H1 (cell line): Measurements from ENCODE around the gene CAPZB. TPM values are rescaled to one million over a fixed set of nuclear protein-coding genes. Genes with fewer than 3 reads are reported as not detected.

ENCODE experiments used
- CTCF ChIA-PET: fragments of 300-600 bp; sonication (Branson Sonifier 250); formaldehyde crosslinking; loops from one replicate; lab custom pipeline; 2021; ENCODE audit not compliant: partially characterized antibody; lab: Charles Lee
- POLR2A ChIA-PET: fragments of 300-600 bp; sonication (Branson Sonifier 250); formaldehyde crosslinking; loops from one replicate; lab custom pipeline; 2021; ENCODE audit warnings: inconsistent platforms; ENCODE audit not compliant: partially characterized antibody; lab: Charles Lee
- DNase-seq, 2 experiments: peaks; one replicate each; pipeline versions ENCODE4 v3.0.0 to v3.0.0-alpha.2; 2010 to 2022; ENCODE audit warnings: low spot score in 2 of 2, low read depth in 1 of 2, mixed read lengths in 1 of 2
- FAIRE-seq: peaks from 2 replicates; lab custom pipeline; 2011; peaks lifted over from hg19 to GRCh38; lab: Jason Lieb, UNC
- H2AFZ ChIP-seq: 2 replicates; pipeline ENCODE4 v1.8.1; 2012; ENCODE audit warnings: low read length, inconsistent platforms
- H2AK5ac ChIP-seq: 2 replicates; pipeline ENCODE4 v1.6.1; 2013; ENCODE audit warnings: low read depth, low read length
- H2BK120ac ChIP-seq: replicated peaks from 2 replicates; pipeline ENCODE3; 2013; ENCODE audit warnings: low read depth, low read length, inconsistent platforms
- H2BK12ac ChIP-seq: 2 replicates; pipeline ENCODE4 v1.6.1; 2013; ENCODE audit warnings: low read depth, low read length
- H2BK15ac ChIP-seq: 2 replicates; pipeline ENCODE4 v1.6.1; 2013; ENCODE audit warnings: low read length
- H2BK20ac ChIP-seq: 2 replicates; pipeline ENCODE4 v1.6.1; 2013; ENCODE audit warnings: low read length
- H2BK5ac ChIP-seq: 2 replicates; pipeline ENCODE4 v1.6.1; 2013; ENCODE audit warnings: low read depth, low read length
- H3K14ac ChIP-seq: 2 replicates; pipeline ENCODE4 v1.6.1; 2013; ENCODE audit warnings: inconsistent platforms; ENCODE audit not compliant: insufficient read length
- H3K18ac ChIP-seq: 2 replicates; pipeline ENCODE4 v1.6.1; 2013; ENCODE audit warnings: low read length; ENCODE audit errors: extremely low read depth
- H3K23ac ChIP-seq: 2 replicates; pipeline ENCODE4 v1.6.1; 2013; ENCODE audit warnings: inconsistent platforms; ENCODE audit not compliant: insufficient read length
- H3K23me2 ChIP-seq: 2 replicates; pipeline ENCODE4 v1.6.1; 2013; ENCODE audit warnings: low read depth, low read length
- H3K27ac ChIP-seq: 2 replicates; pipeline ENCODE4 v1.6.1; 2011; ENCODE audit warnings: low read depth, low read length, inconsistent platforms
- H3K27me3 ChIP-seq, 4 experiments: replicated peaks in 1 of 4; 1 replicate in 1 of 4; 2 replicates in 3 of 4; pipeline versions ENCODE4 v1.6.1 to v1.8.1; 2011 to 2013; ENCODE audit warnings: low read length in 3 of 4, mild to moderate bottlenecking in 3 of 4, inconsistent platforms in 2 of 4, mixed read lengths in 2 of 4, moderate library complexity in 1 of 4; ENCODE audit not compliant: control insufficient read depth in 3 of 4, insufficient read depth in 3 of 4; ENCODE audit errors: extremely low read depth in 1 of 4
- H3K36me3 ChIP-seq, 4 experiments: 2 replicates each; pipeline versions ENCODE4 v1.6.1 to v1.8.1; 2011 to 2013; ENCODE audit warnings: mild to moderate bottlenecking in 4 of 4, low read length in 3 of 4, moderate library complexity in 2 of 4, control low read depth in 1 of 4, inconsistent platforms in 1 of 4; ENCODE audit not compliant: insufficient read depth in 4 of 4, control insufficient read depth in 2 of 4
- H3K4ac ChIP-seq: replicated peaks from 2 replicates; pipeline ENCODE3; 2013; ENCODE audit warnings: low read length, low read depth, mixed read lengths, inconsistent platforms; ENCODE audit not compliant: insufficient read length
- H3K4me1 ChIP-seq, 4 experiments: replicated peaks in 1 of 4; 1 replicate in 1 of 4; 2 replicates in 3 of 4; pipeline versions ENCODE4 v1.6.1 to v1.8.1; 2011 to 2013; ENCODE audit warnings: low read length in 3 of 4, inconsistent platforms in 2 of 4, mixed read lengths in 1 of 4; ENCODE audit not compliant: insufficient read depth in 4 of 4, control insufficient read depth in 3 of 4
- H3K4me2 ChIP-seq, 2 experiments: 2 replicates each; pipeline versions ENCODE4 v1.6.1 to v1.8.1; 2011 to 2013; ENCODE audit warnings: low read depth in 2 of 2, low read length in 2 of 2, control low read depth in 1 of 2, inconsistent platforms in 1 of 2, mild to moderate bottlenecking in 1 of 2; ENCODE audit not compliant: insufficient read depth in 1 of 2
- H3K4me3 ChIP-seq, 4 experiments: fragments of 200-600, 300-600 bp in 1 of 4; sonication (generic), shearing (Covaris generic), sonication (Bioruptor Twin) in 1 of 4; 2 replicates each; pipeline versions ENCODE4 v1.5.1 to v1.8.1; 2011 to 2016; ENCODE audit warnings: low read length in 4 of 4, low read depth in 3 of 4, control low read depth in 2 of 4, inconsistent platforms in 2 of 4, mild to moderate bottlenecking in 2 of 4, mixed read lengths in 1 of 4, moderate library complexity in 1 of 4; ENCODE audit not compliant: insufficient read depth in 2 of 4; ENCODE audit errors: extremely low read depth in 1 of 4
- H3K56ac ChIP-seq: replicated peaks from 2 replicates; pipeline ENCODE3; 2013; ENCODE audit warnings: low read depth, mild to moderate bottlenecking, mixed read lengths, low read length, inconsistent platforms; ENCODE audit not compliant: insufficient read length
- H3K79me1 ChIP-seq: 2 replicates; pipeline ENCODE4 v1.6.1; 2013; ENCODE audit warnings: low read depth, low read length, control low read depth
- H3K79me2 ChIP-seq, 2 experiments: 2 replicates each; pipeline versions ENCODE4 v1.6.1 to v1.8.1; 2012 to 2013; ENCODE audit warnings: low read length in 2 of 2, mild to moderate bottlenecking in 2 of 2, inconsistent platforms in 1 of 2; ENCODE audit not compliant: insufficient read depth in 2 of 2, control insufficient read depth in 1 of 2
- H3K9ac ChIP-seq, 4 experiments: replicated peaks in 1 of 4; 1 replicate in 1 of 4; 2 replicates in 3 of 4; pipeline versions ENCODE4 v1.6.1 to v1.8.1; 2011 to 2013; ENCODE audit warnings: low read depth in 3 of 4, low read length in 3 of 4, control low read depth in 2 of 4, mild to moderate bottlenecking in 2 of 4, moderate library complexity in 2 of 4, inconsistent platforms in 1 of 4; ENCODE audit errors: extremely low read depth in 1 of 4
- H3K9me3 ChIP-seq, 2 experiments: 2 replicates each; pipeline versions ENCODE4 v1.6.1 to v1.8.1; 2012 to 2013; ENCODE audit warnings: mild to moderate bottlenecking in 2 of 2, moderate library complexity in 2 of 2, control low read depth in 1 of 2, inconsistent platforms in 1 of 2, low read depth in 1 of 2, low read length in 1 of 2, mixed read lengths in 1 of 2; ENCODE audit not compliant: insufficient read depth in 2 of 2
- H4K20me1 ChIP-seq, 2 experiments: replicated peaks in 1 of 2; 2 replicates each; pipeline versions ENCODE3 to v1.8.1; 2011 to 2013; ENCODE audit warnings: inconsistent platforms in 2 of 2, low read length in 2 of 2, mild to moderate bottlenecking in 1 of 2; ENCODE audit not compliant: insufficient read depth in 2 of 2, control insufficient read depth in 1 of 2
- H4K5ac ChIP-seq: 2 replicates; pipeline ENCODE4 v1.6.1; 2013; ENCODE audit warnings: low read length, low read depth, mixed read lengths, inconsistent platforms; ENCODE audit not compliant: insufficient read length
- H4K8ac ChIP-seq: 2 replicates; pipeline ENCODE4 v1.8.0; 2013; ENCODE audit warnings: mild to moderate bottlenecking, moderate library complexity, low read length, inconsistent platforms; ENCODE audit not compliant: insufficient read depth; ENCODE audit errors: extremely low read depth
- H4K91ac ChIP-seq: replicated peaks from 2 replicates; pipeline ENCODE3; 2013; ENCODE audit warnings: low read length, mixed read lengths, inconsistent platforms; ENCODE audit not compliant: insufficient read length
- WGBS, 2 experiments: shearing (Covaris generic) in 1 of 2; methylation state at CpG; one replicate each; pipeline versions ENCODE4 v1.1.6 to v1.1.7; 2013 to 2015; ENCODE audit warnings: low lambda C conversion rate in 2 of 2, mixed read lengths in 2 of 2, inconsistent platforms in 1 of 2, low coverage in 1 of 2, missing lambda C conversion rate in 1 of 2; ENCODE audit not compliant: insufficient replicate concordance in 2 of 2, insufficient coverage in 1 of 2, insufficient read length in 1 of 2; ENCODE audit errors: extremely low coverage in 1 of 2, missing lambda C conversion rate in 1 of 2; 5-methylcytosine and 5-hydroxymethylcytosine counted together
- polyA plus RNA-seq, 7 experiments: library from polyadenylated mRNA; depleted of rRNA in 3 of 7; stranded (reverse) in 5 of 7; unstranded in 2 of 7; fragments of >200 nt in 5 of 7; fragments of 200-250 nt in 2 of 7; gene quantifications; 1 replicate in 5 of 7; 2 replicates in 1 of 7; 4 replicates in 1 of 7; pipeline versions ENCODE4 v1.2.1 to v1.2.3, GENCODE V29; 2011 to 2013; ENCODE audit warnings: missing spikeins in 2 of 7, mixed read lengths in 2 of 7
- total RNA-seq: library from RNA; stranded (reverse); fragmentation: NEBNext Ultra II Directional; extraction: Animal tissue kit (Norgen Biotek cat#: 25700); gene quantifications from 2 replicates; pipeline ENCODE4 v1.2.1, GENCODE V29; 2021

The CAPZB gene
- total and polyA plus RNA-seq, 2 of the 8 experiments (the other 6 are each of a cell fraction or from before 2014, with no cell fraction given) = 162 to 371 TPM

- no peak overlapping the region for H4K91ac ChIP-seq
- no peak overlapping the region for H2BK120ac ChIP-seq
- no peaks in the 10 kb centered on the region for H3K79me2 ChIP-seq
- no peak overlapping the region for H2AK5ac ChIP-seq
- no peak for DNase-seq
- H3K27ac ChIP-seq = no peak overlapping the region
- no peak overlapping the region for H2BK15ac ChIP-seq
- peaks cover 0 to 13% (median 10%) of the 10 kb centered on the region in 4 experiments; a peak in 5 of 7 replicates for H3K4me1 ChIP-seq
- H3K79me1 ChIP-seq = no peaks in the 10 kb centered on the region; the same call in 1 of the 2 replicates
- H2BK5ac ChIP-seq = no peak overlapping the region
- H4K20me1 ChIP-seq = peaks cover 6% of the 10 kb centered on the region in 2 experiments
- no peak overlapping the region for H3K4me3 ChIP-seq
- H3K27me3 ChIP-seq = no peaks in the 10 kb centered on the region
- H3K18ac ChIP-seq = no peak overlapping the region
- H4K5ac ChIP-seq = no peak overlapping the region
- H3K4ac ChIP-seq = no peak overlapping the region
- H3K4me2 ChIP-seq = no peak overlapping the region
- WGBS, 2 experiments = 93% methylated on average over 33 of the region's 33 CpGs; no CpG with 5 or more reads in 1 of the 2 experiments
- H3K23ac ChIP-seq = no peak overlapping the region
- H2BK20ac ChIP-seq = no peak overlapping the region
- no peak overlapping the region for H2BK12ac ChIP-seq
- H4K8ac ChIP-seq = no peak overlapping the region
- H2AFZ ChIP-seq = no peak overlapping the region
- H3K9ac ChIP-seq = no peak overlapping the region
- no peak for FAIRE-seq
- no peak overlapping the region for H3K56ac ChIP-seq
- H3K23me2 ChIP-seq = peaks cover 2% of the 10 kb centered on the region; the same call in 1 of the 2 replicates
- POLR2A ChIA-PET = interaction anchor here (1.0 kb wide), 1 partner anchor 12 kb away, joined by 3 read pairs; no protein-coding TSS in a partner anchor
- no peak overlapping the region for H3K14ac ChIP-seq
- CTCF ChIA-PET = interaction anchor here (0.6 to 8.0 kb wide), 21 partner anchors 10 to 319 kb away, joined by 3 to 72 read pairs (median 4); partner anchors contain the start of gene NBL1
- H3K9me3 ChIP-seq = no peaks in the 10 kb centered on the region
- peaks cover 3 to 18% (median 5%) of the 10 kb centered on the region in 4 experiments; a peak in 4 of 8 replicates for H3K36me3 ChIP-seq
Observed at GRCh38 chr1:19342894-19343616, 142.3 kb downstream of the CAPZB start.
